Measurements from ENCODE around the gene NCKAP5.

The NCKAP5 gene

DNA sequence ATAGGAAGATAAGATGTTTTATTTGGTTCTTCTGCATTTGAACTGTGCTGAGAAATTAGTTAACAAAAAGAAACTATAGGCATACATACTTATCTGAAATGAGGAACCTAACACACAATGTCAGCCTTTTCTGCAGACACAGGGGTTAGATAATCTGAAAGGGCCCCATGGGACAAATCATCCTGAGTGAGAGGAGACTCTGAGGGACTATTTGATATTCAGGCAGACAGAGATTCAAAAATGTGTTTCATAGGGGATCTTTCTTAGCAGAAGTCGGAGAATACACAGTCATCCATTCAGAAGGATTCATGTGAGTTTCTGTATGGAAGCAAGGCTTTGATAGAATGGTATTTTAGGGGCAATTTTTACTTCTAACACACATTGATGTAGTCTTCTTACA, 79.1 kb downstream of the NCKAP5 start:
- Histone ChIP-seq H3K36me3 (ENCODE audit: control insufficient read depth, insufficient read depth, low read length) (no peaks in the 10 kb centered on the region), H3K4me3 (ENCODE audit: insufficient read depth, low read depth, low read length) (no peak overlapping the region), H3K4me1 (ENCODE audit: control insufficient read depth, insufficient read depth, low read length) (no peaks in the 10 kb centered on the region), H3K27me3 (ENCODE audit: control insufficient read depth, insufficient read depth, low read length, poor library complexity, severe bottlenecking) (no peaks in the 10 kb centered on the region), H3K27ac (ENCODE audit: insufficient read depth, low read depth, low read length, poor library complexity, severe bottlenecking) (no peak overlapping the region), H3K9me3 (ENCODE audit: control insufficient read depth, low read length) (no peaks in the 10 kb centered on the region)
- 93 to 100% methylated on average over 1 of the region's 1 CpG for WGBS, 2 experiments

GRCh38 chr2:133486771-133487191, 81.5 kb downstream of the NCKAP5 start:
- Histone ChIP-seq H3K36me3 (ENCODE audit: control insufficient read depth, insufficient read depth, low read length) (no peaks in the 10 kb centered on the region), H3K9me3 (ENCODE audit: control insufficient read depth, low read length) (no peaks in the 10 kb centered on the region), H3K4me3 (ENCODE audit: insufficient read depth, low read depth, low read length) (no peak overlapping the region), H3K4me1 (ENCODE audit: control insufficient read depth, insufficient read depth, low read length) (no peaks in the 10 kb centered on the region), H3K27me3 (ENCODE audit: control insufficient read depth, insufficient read depth, low read length, poor library complexity, severe bottlenecking) (no peaks in the 10 kb centered on the region), H3K27ac (ENCODE audit: insufficient read depth, low read depth, low read length, poor library complexity, severe bottlenecking) (no peak overlapping the region)
- 91 to 96% methylated on average over 5 of the region's 5 CpGs for WGBS, 2 experiments

DNA sequence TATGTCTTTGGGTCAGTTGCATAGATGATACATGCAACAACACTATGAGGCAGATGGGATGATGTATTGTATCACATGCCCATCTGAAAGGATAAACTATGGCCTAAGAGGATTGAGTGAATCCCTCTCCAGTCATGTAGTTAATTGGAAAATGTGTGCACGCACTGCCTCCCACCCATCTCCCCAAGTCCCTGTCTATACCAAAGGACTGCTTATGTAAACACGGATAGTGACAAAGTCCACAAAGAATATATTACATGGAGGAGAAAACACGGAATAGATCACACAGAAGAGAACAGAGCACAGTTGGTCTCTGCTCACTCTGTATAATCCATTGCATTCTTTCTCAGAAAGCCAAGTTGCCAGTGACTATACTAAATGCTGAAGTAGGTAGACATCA, 82.4 kb downstream of the NCKAP5 start:
- Histone ChIP-seq H3K4me1 (ENCODE audit: control insufficient read depth, insufficient read depth, low read length) (no peaks in the 10 kb centered on the region), H3K27me3 (ENCODE audit: control insufficient read depth, insufficient read depth, low read length, poor library complexity, severe bottlenecking) (no peaks in the 10 kb centered on the region), H3K36me3 (ENCODE audit: control insufficient read depth, insufficient read depth, low read length) (no peaks in the 10 kb centered on the region), H3K27ac (ENCODE audit: insufficient read depth, low read depth, low read length, poor library complexity, severe bottlenecking) (no peak overlapping the region), H3K9me3 (ENCODE audit: control insufficient read depth, low read length) (no peaks in the 10 kb centered on the region), H3K4me3 (ENCODE audit: insufficient read depth, low read depth, low read length) (no peak overlapping the region)
- 73 to 76% methylated on average over 3 of the region's 3 CpGs for WGBS, 2 experiments

DNA sequence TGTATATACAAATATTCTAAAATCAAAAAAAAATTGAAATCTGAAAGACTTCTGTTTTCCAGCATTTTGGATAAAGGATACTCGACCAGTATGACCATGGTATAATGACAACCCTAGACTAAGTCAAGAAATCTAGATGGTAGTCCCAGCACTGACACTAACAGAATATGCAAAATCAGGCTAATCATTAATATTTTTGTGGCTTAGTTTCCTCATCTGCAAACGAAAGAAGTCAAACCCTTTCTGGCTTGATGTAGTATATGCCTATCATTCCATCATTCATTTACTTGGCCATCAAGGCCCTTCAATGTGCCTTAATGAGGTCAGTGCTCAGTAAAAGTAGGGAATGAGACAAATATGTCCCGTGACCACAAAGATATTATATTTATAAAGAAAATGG, 83.5 kb downstream of the NCKAP5 start:
- H3K9me3 ChIP-seq (ENCODE audit: control insufficient read depth, low read length) = no peaks in the 10 kb centered on the region
- H3K36me3 ChIP-seq (ENCODE audit: control insufficient read depth, insufficient read depth, low read length) = no peaks in the 10 kb centered on the region
- no peak overlapping the region for H3K27ac ChIP-seq (ENCODE audit: insufficient read depth, low read depth, low read length, poor library complexity, severe bottlenecking)
- H3K27me3 ChIP-seq (ENCODE audit: control insufficient read depth, insufficient read depth, low read length, poor library complexity, severe bottlenecking) = no peaks in the 10 kb centered on the region
- no peaks in the 10 kb centered on the region for H3K4me1 ChIP-seq (ENCODE audit: control insufficient read depth, insufficient read depth, low read length)
- H3K4me3 ChIP-seq (ENCODE audit: insufficient read depth, low read depth, low read length) = no peak overlapping the region
- 90 to 92% methylated on average over 2 to 3 of the region's 3 CpGs for WGBS, 2 experiments

DNA sequence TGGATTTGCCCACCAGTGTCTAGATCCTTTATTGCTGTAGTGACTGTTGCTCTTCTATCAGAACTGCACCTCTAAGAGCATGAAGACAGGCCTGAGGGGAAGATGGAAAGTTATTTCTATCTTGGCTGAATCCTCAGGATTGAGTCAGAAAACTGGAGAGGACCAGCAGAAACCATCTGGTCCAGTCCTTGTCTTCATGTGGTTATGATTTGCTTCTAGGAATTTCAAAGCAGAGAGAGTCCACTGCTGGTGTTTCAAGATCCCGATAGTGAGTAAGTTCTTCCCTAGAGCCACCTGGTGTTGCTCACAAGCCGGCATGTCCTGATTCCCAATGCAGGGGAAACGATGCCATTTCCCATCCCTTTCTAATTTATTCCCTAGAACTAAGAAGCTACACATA, 84.2 kb downstream of the NCKAP5 start:
- Histone ChIP-seq H3K4me1 (ENCODE audit: control insufficient read depth, insufficient read depth, low read length) (no peaks in the 10 kb centered on the region), H3K27me3 (ENCODE audit: control insufficient read depth, insufficient read depth, low read length, poor library complexity, severe bottlenecking) (no peaks in the 10 kb centered on the region), H3K9me3 (ENCODE audit: control insufficient read depth, low read length) (no peaks in the 10 kb centered on the region), H3K4me3 (ENCODE audit: insufficient read depth, low read depth, low read length) (no peak overlapping the region), H3K27ac (ENCODE audit: insufficient read depth, low read depth, low read length, poor library complexity, severe bottlenecking) (no peak overlapping the region), H3K36me3 (ENCODE audit: control insufficient read depth, insufficient read depth, low read length) (no peaks in the 10 kb centered on the region)
- WGBS, 2 experiments = 87 to 91% methylated on average over 3 of the region's 3 CpGs

DNA sequence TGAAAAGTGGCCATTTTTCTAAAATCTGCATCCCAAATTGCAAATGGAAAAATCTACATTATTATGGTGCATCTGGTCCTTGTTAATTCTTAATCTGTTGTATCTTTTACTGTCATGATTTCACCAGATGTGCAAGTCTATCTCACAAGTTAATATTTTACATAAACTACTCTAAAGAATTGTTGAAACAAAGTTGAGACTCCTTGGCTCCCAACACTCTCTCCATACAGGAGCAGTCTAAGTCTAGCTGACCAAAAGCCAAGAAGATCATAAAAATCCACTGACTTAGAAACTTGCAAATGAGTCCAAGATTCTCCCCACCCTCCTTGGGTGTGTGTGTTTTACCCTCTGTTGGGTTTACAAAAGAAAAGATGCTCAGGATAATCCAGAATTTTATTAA, 85.1 kb downstream of the NCKAP5 start:
- H3K36me3 ChIP-seq (ENCODE audit: control insufficient read depth, insufficient read depth, low read length) = no peaks in the 10 kb centered on the region
- H3K4me3 ChIP-seq (ENCODE audit: insufficient read depth, low read depth, low read length) = no peak overlapping the region
- H3K27ac ChIP-seq (ENCODE audit: insufficient read depth, low read depth, low read length, poor library complexity, severe bottlenecking) = no peak overlapping the region
- no peaks in the 10 kb centered on the region for H3K4me1 ChIP-seq (ENCODE audit: control insufficient read depth, insufficient read depth, low read length)
- H3K27me3 ChIP-seq (ENCODE audit: control insufficient read depth, insufficient read depth, low read length, poor library complexity, severe bottlenecking) = no peaks in the 10 kb centered on the region
- H3K9me3 ChIP-seq (ENCODE audit: control insufficient read depth, low read length) = no peaks in the 10 kb centered on the region

- H3K4me3 ChIP-seq (ENCODE audit: insufficient read depth, low read depth, low read length) = no peak overlapping the region
- no peaks in the 10 kb centered on the region for H3K36me3 ChIP-seq (ENCODE audit: control insufficient read depth, insufficient read depth, low read length)
- H3K27me3 ChIP-seq (ENCODE audit: control insufficient read depth, insufficient read depth, low read length, poor library complexity, severe bottlenecking) = no peaks in the 10 kb centered on the region
- no peaks in the 10 kb centered on the region for H3K4me1 ChIP-seq (ENCODE audit: control insufficient read depth, insufficient read depth, low read length)
- H3K9me3 ChIP-seq (ENCODE audit: control insufficient read depth, low read length) = no peaks in the 10 kb centered on the region
- 93 to 94% methylated on average over 6 to 7 of the region's 7 CpGs for WGBS, 2 experiments
- no peak overlapping the region for H3K27ac ChIP-seq (ENCODE audit: insufficient read depth, low read depth, low read length, poor library complexity, severe bottlenecking)
Observed at GRCh38 chr2:133480707-133481429, 87.4 kb downstream of the NCKAP5 start.

DNA sequence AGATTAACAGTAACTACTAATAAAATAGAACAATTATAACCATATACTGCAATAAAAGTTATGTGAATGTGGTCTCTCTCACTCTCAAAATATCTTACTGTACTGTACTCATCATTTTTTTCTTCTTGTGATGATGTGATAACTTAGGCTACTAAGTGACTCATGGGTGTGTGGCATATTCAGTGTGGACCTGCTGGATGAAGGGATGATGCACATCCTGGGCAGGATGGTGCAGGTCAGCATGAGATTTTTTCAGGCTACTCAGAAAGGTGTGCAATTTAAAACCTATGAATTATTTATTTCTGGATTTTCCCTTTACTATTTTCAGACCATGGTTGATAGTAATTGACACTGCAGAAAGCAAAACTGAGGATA, 90.7 kb downstream of the NCKAP5 start:
- H3K4me1 ChIP-seq (ENCODE audit: control insufficient read depth, insufficient read depth, low read length) = no peaks in the 10 kb centered on the region
- H3K9me3 ChIP-seq (ENCODE audit: control insufficient read depth, low read length) = no peaks in the 10 kb centered on the region
- no peak overlapping the region for H3K27ac ChIP-seq (ENCODE audit: insufficient read depth, low read depth, low read length, poor library complexity, severe bottlenecking)
- no peaks in the 10 kb centered on the region for H3K36me3 ChIP-seq (ENCODE audit: control insufficient read depth, insufficient read depth, low read length)
- no peaks in the 10 kb centered on the region for H3K27me3 ChIP-seq (ENCODE audit: control insufficient read depth, insufficient read depth, low read length, poor library complexity, severe bottlenecking)
- H3K4me3 ChIP-seq (ENCODE audit: insufficient read depth, low read depth, low read length) = no peak overlapping the region

DNA sequence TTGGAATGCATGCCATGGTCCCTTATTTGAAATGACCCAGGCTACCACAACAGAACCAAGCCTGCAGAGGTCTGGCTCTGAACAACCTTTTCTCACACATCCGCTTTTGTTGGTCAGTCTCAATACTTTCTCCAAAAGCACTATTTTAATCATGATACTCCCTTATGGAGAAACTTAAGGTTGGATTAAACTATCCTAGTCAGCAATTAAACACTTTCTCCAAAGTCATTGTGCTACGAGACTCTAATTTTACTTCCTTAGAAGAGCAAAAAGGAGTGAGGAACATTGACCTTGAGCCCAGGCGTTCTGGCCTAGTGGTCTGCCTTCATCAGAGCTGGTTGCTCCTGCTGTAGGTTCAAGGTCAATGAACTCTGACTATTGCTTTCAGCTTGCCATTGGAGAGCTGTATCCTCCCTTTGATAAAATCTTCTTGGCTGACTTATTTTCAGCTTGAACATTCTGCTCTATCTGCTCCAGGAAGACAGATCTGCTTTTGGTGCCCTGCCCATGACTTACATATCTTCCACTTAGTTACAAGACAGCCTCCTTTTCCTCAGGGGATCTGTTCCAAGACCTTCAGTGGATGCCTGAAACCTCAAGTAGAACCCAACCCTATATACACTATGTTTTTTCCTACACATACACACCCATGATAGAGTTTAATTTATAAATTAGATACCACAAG, 91.2 kb downstream of the NCKAP5 start:
- WGBS, 2 experiments = 92 to 97% methylated on average over 3 of the region's 3 CpGs
- Histone ChIP-seq H3K27ac (ENCODE audit: insufficient read depth, low read depth, low read length, poor library complexity, severe bottlenecking) (no peak overlapping the region), H3K4me1 (ENCODE audit: control insufficient read depth, insufficient read depth, low read length) (no peaks in the 10 kb centered on the region), H3K36me3 (ENCODE audit: control insufficient read depth, insufficient read depth, low read length) (no peaks in the 10 kb centered on the region), H3K4me3 (ENCODE audit: insufficient read depth, low read depth, low read length) (no peak overlapping the region), H3K27me3 (ENCODE audit: control insufficient read depth, insufficient read depth, low read length, poor library complexity, severe bottlenecking) (no peaks in the 10 kb centered on the region), H3K9me3 (ENCODE audit: control insufficient read depth, low read length) (no peaks in the 10 kb centered on the region)

- no peaks in the 10 kb centered on the region for H3K27me3 ChIP-seq (ENCODE audit: control insufficient read depth, insufficient read depth, low read length, poor library complexity, severe bottlenecking)
- H3K4me3 ChIP-seq (ENCODE audit: insufficient read depth, low read depth, low read length) = no peak overlapping the region
- H3K4me1 ChIP-seq (ENCODE audit: control insufficient read depth, insufficient read depth, low read length) = no peaks in the 10 kb centered on the region
- H3K9me3 ChIP-seq (ENCODE audit: control insufficient read depth, low read length) = no peaks in the 10 kb centered on the region
- H3K27ac ChIP-seq (ENCODE audit: insufficient read depth, low read depth, low read length, poor library complexity, severe bottlenecking) = no peak overlapping the region
- no peaks in the 10 kb centered on the region for H3K36me3 ChIP-seq (ENCODE audit: control insufficient read depth, insufficient read depth, low read length)
- WGBS, 2 experiments = 92 to 97% methylated on average over 4 of the region's 4 CpGs
Observed at GRCh38 chr2:133476286-133476685, 92.0 kb downstream of the NCKAP5 start.
